HCT116 (cell line): ENCODE measurements around the gene SLC15A3. TPM values are rescaled to one million over a fixed set of nuclear protein-coding genes. Genes with fewer than 3 reads are reported as not detected.

Experiments
- ATAC-seq: fragments of 200-7000 bp; cut with Tn5 transposase; 2 replicates; pipeline ENCODE4 v1.9.1; 2020; ENCODE audit warnings: mild to moderate bottlenecking, moderate library complexity
- BruUV-seq: library from RNA; stranded (reverse); fragments of 400-500 nt; replicated peaks from 2 replicates; lab custom pipeline; 2021; lab: Mats Ljungman, UMichigan
- CTCF ChIA-PET: fragments of 300-600 bp; sonication (Branson Sonifier 250); formaldehyde crosslinking; loops from one replicate; lab custom pipeline; 2021; ENCODE audit warnings: antibody characterized with exemption; lab: Charles Lee
- POLR2A ChIA-PET: fragments of 300-600, 350-600 bp; sonication (Branson Sonifier 250); formaldehyde crosslinking; loops from one replicate; lab custom pipeline; 2021; ENCODE audit warnings: antibody characterized with exemption; lab: Charles Lee
- RAD21 ChIA-PET, 2 experiments: fragments of 300-600 bp; sonication (Branson Sonifier 250); formaldehyde crosslinking; loops; one replicate each; lab custom pipeline; 2023; ENCODE audit warnings: low total read pairs in 2 of 2; ENCODE audit not compliant: uncharacterized antibody in 2 of 2, unreplicated experiment in 2 of 2, low non-redundant PET in 1 of 2; lab: Charles Lee
- DNase-seq: peaks from one replicate; pipeline ENCODE4 v3.0.0-alpha.2; 2010; ENCODE audit warnings: low read depth, low spot score
- H2AFZ ChIP-seq: fragments of 200-600 bp; shearing (Covaris generic), sonication (generic); 2 replicates; pipeline ENCODE4 v1.6.1; 2017; ENCODE audit warnings: low read depth, mixed run types, mixed read lengths, antibody characterized with exemption, low read length; ENCODE audit not compliant: poor library complexity, severe bottlenecking
- H3K27ac ChIP-seq: 2 replicates; pipeline ENCODE4 v1.5.1; 2012; ENCODE audit warnings: low read depth, low read length
- H3K27me3 ChIP-seq: fragments of 200-600 bp; sonication (generic); 2 replicates; pipeline ENCODE4 v1.6.1; 2016; ENCODE audit warnings: mixed run types, low read length, mixed read lengths; ENCODE audit not compliant: insufficient read depth
- H3K36me3 ChIP-seq, 2 experiments: fragments of 200-500 bp in 1 of 2; fragments of 200-600 bp in 1 of 2; sonication (Bioruptor generic) in 1 of 2; sonication (generic) in 1 of 2; 2 replicates each; pipeline versions ENCODE4 v1.5.1 to v1.6.1; 2014 to 2016; ENCODE audit warnings: low read length in 2 of 2, inconsistent platforms in 1 of 2, mixed read lengths in 1 of 2, mixed run types in 1 of 2; ENCODE audit not compliant: insufficient read depth in 2 of 2, control insufficient read depth in 1 of 2
- H3K4me1 ChIP-seq, 2 experiments: fragments of 200-600 bp in 1 of 2; sonication (generic) in 1 of 2; 2 replicates each; pipeline versions ENCODE4 v1.5.1 to v1.6.1; 2012 to 2017; ENCODE audit warnings: low read length in 2 of 2, inconsistent platforms in 1 of 2, mild to moderate bottlenecking in 1 of 2, mixed read lengths in 1 of 2, mixed run types in 1 of 2, moderate library complexity in 1 of 2; ENCODE audit not compliant: insufficient read depth in 2 of 2, control insufficient read depth in 1 of 2
- H3K4me2 ChIP-seq: fragments of 200-600 bp; sonication (generic); 2 replicates; pipeline ENCODE4 v1.6.1; 2017; ENCODE audit warnings: mixed run types, low read length, mixed read lengths
- H3K4me3 ChIP-seq, 2 experiments: fragments of 200-600 bp in 1 of 2; sonication (generic) in 1 of 2; replicated peaks in 1 of 2; 2 replicates each; pipeline ENCODE4 v1.5.1; 2011 to 2016; ENCODE audit warnings: low read length in 2 of 2, control low read depth in 1 of 2, low read depth in 1 of 2, mild to moderate bottlenecking in 1 of 2, mixed read lengths in 1 of 2, mixed run types in 1 of 2
- H3K79me2 ChIP-seq: fragments of 200-600 bp; sonication (generic); 2 replicates; pipeline ENCODE4 v1.6.1; 2017; ENCODE audit warnings: mild to moderate bottlenecking, mixed run types, low read length, moderate library complexity, mixed read lengths; ENCODE audit not compliant: insufficient read depth
- H3K9ac ChIP-seq: fragments of 200-600 bp; sonication (generic); 2 replicates; pipeline ENCODE4 v1.6.1; 2016; ENCODE audit warnings: low read length, mixed read lengths
- H3K9me2 ChIP-seq: fragments of 200-600 bp; sonication (generic), shearing (Covaris generic); 2 replicates; pipeline ENCODE4 v1.6.1; 2017; ENCODE audit warnings: mixed run types, mild to moderate bottlenecking, moderate library complexity; ENCODE audit not compliant: insufficient read depth
- H3K9me3 ChIP-seq, 2 experiments: fragments of 200-500 bp in 1 of 2; fragments of 200-600 bp in 1 of 2; sonication (Bioruptor generic) in 1 of 2; sonication (generic) in 1 of 2; 2 replicates each; pipeline ENCODE4 v1.6.1; 2014 to 2017; ENCODE audit warnings: low read length in 2 of 2, mixed read lengths in 2 of 2, inconsistent platforms in 1 of 2, low read depth in 1 of 2, mild to moderate bottlenecking in 1 of 2, mixed run types in 1 of 2, moderate library complexity in 1 of 2; ENCODE audit not compliant: control insufficient read depth in 1 of 2, insufficient read depth in 1 of 2
- H4K20me1 ChIP-seq: fragments of 200-600 bp; sonication (generic), shearing (Covaris generic); 2 replicates; pipeline ENCODE4 v1.6.1; 2017; ENCODE audit warnings: mixed run types, mild to moderate bottlenecking, moderate library complexity; ENCODE audit not compliant: insufficient read depth
- CBX3 ChIP-seq: IDR thresholded peaks from 2 replicates; pipeline ENCODE4 v1.6.1; 2012; ENCODE audit warnings: low read depth
- CEBPB ChIP-seq: IDR thresholded peaks from 2 replicates; pipeline ENCODE4 v1.6.1; 2012; ENCODE audit warnings: low read depth
- CTCF ChIP-seq, 3 experiments: fragments of 200-600 bp in 1 of 3; sonication (generic) in 1 of 3; IDR thresholded peaks in 2 of 3; conservative IDR thresholded peaks in 1 of 3; 2 replicates each; pipeline ENCODE4 v1.5.1; 2012 to 2017; ENCODE audit warnings: low read depth in 2 of 3, low read length in 2 of 3, antibody characterized with exemption in 1 of 3, borderline replicate concordance in 1 of 3, control low read depth in 1 of 3, mild to moderate bottlenecking in 1 of 3, mixed read lengths in 1 of 3, mixed run types in 1 of 3, moderate library complexity in 1 of 3; ENCODE audit not compliant: insufficient read depth in 1 of 3
- EGR1 ChIP-seq: IDR thresholded peaks from 2 replicates; pipeline ENCODE4 v1.6.1; 2012; ENCODE audit warnings: low read depth
- ELF1 ChIP-seq: IDR thresholded peaks from 2 replicates; pipeline ENCODE4 v1.6.1; 2012; ENCODE audit warnings: low read depth, borderline replicate concordance
- EZH2 ChIP-seq: fragments of 200-600 bp; sonication (generic); IDR thresholded peaks from 2 replicates; pipeline ENCODE4 v1.6.1; 2017; ENCODE audit warnings: antibody characterized with exemption, mixed run types
- EZH2phosphoT487 ChIP-seq: fragments of 200-600 bp; IDR thresholded peaks from 2 replicates; pipeline ENCODE4 v1.6.1; 2018; ENCODE audit warnings: antibody characterized with exemption, borderline replicate concordance
- FOSL1 ChIP-seq: IDR thresholded peaks from 2 replicates; pipeline ENCODE4 v1.6.1; 2012; ENCODE audit warnings: low read depth
- JUND ChIP-seq: IDR thresholded peaks from 2 replicates; pipeline ENCODE4 v1.6.1; 2012
- MAX ChIP-seq: IDR thresholded peaks from 2 replicates; pipeline ENCODE4 v1.6.1; 2012
- POLR2A ChIP-seq: IDR thresholded peaks from 2 replicates; pipeline ENCODE4 v1.7.0; 2011; ENCODE audit warnings: borderline replicate concordance; ENCODE audit not compliant: insufficient read depth, insufficient read length; ENCODE audit errors: extremely low read depth
- POLR2AphosphoS5 ChIP-seq: IDR thresholded peaks from 2 replicates; pipeline ENCODE4 v1.6.1; 2011; ENCODE audit warnings: mild to moderate bottlenecking, low read depth, low read length, moderate library complexity
- SP1 ChIP-seq: IDR thresholded peaks from 2 replicates; pipeline ENCODE4 v1.6.1; 2012; ENCODE audit warnings: low read depth
- SRF ChIP-seq: IDR thresholded peaks from 2 replicates; pipeline ENCODE4 v1.6.1; 2012; ENCODE audit warnings: low read depth
- TCF7L2 ChIP-seq: IDR thresholded peaks from 2 replicates; pipeline ENCODE4 v1.7.0; 2011; ENCODE audit warnings: borderline replicate concordance, inconsistent platforms; ENCODE audit not compliant: insufficient read depth, insufficient read length; ENCODE audit errors: extremely low read depth
- ZFX ChIP-seq: fragments of 450-650 bp; IDR thresholded peaks from 2 replicates; pipeline ENCODE4 v1.6.1; 2017
- intact Hi-C: fragments of 100-400 bp; cut with micrococcal nuclease; formaldehyde crosslinking; loops from 2 replicates; pipeline ENCODE4 v1.10.0; 2022
- total RNA-seq: library from RNA; stranded (reverse); gene quantifications from one replicate; pipeline ENCODE4 v1.2.1, GENCODE V29; 2021; ENCODE audit not compliant: unreplicated experiment
- TF ChIP-seq, protein P1 (sequence below): IDR thresholded peaks from 2 replicates; pipeline ENCODE4 v1.6.1; 2012; ENCODE audit warnings: low read depth

The SLC15A3 gene
- total RNA-seq, 1 experiment from 2014 or later, result not detected

DNA sequence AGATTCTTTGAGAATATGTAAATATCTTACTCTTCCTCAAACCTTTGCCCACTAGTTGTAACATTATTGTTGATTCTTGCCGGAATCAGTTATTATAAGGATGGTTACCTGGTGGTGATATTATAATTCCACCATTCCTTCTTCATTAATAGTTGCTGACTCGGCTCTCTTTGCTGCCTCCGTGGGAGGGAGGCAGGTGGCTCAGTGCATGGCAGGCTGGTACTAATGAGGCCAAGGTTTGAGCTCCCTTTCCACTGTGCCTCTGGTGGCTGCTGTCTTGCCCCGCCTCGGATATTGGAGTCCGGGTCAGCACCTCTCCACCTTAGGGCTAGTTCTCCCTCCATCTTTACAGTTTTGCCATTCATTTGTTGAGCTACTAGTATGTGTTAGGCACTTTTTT is 32.2 kb upstream of the SLC15A3 start:
- intact Hi-C loops, result no loop called here
- RAD21 ChIA-PET, result no interaction called here
- no peak for TF ChIP-seq SRF
- no peak for TF ChIP-seq ZFX
- TF ChIP-seq JUND, result no peak
- no peak for TF ChIP-seq CBX3
- no peak for TF ChIP-seq EGR1
- no peak for TF ChIP-seq SP1
- TF ChIP-seq ELF1, result no peak
- TF ChIP-seq FOSL1, result no peak
- no peak for TF ChIP-seq CEBPB
- no peak for TF ChIP-seq TCF7L2
- no peak for TF ChIP-seq EZH2
- no peak for TF ChIP-seq POLR2AphosphoS5
- Histone ChIP-seq H3K27me3 (no peaks in the 10 kb centered on the region), H3K36me3 (no peaks in the 10 kb centered on the region), H4K20me1 (no peaks in the 10 kb centered on the region), H3K4me2 (no peak overlapping the region), H3K4me3 (no peak overlapping the region), H3K4me1 (peaks cover 3 to 9% of the 10 kb centered on the region in 2 experiments; a peak in 3 of 4 replicates), H3K9me2 (no peaks in the 10 kb centered on the region), H3K9ac (no peak overlapping the region), H3K79me2 (no peaks in the 10 kb centered on the region), H2AFZ (no peak overlapping the region), H3K27ac (no peak overlapping the region), H3K9me3 (no peaks in the 10 kb centered on the region)
- BruUV-seq, result no TSS peak
- POLR2A ChIA-PET, result no interaction called here
- DNase-seq, result no peak
- ATAC-seq, result no peak
- CTCF ChIA-PET, result interaction anchor here (1.5 kb wide), 1 partner anchor 14 kb away, joined by 3 read pairs; no protein-coding TSS in a partner anchor

DNA sequence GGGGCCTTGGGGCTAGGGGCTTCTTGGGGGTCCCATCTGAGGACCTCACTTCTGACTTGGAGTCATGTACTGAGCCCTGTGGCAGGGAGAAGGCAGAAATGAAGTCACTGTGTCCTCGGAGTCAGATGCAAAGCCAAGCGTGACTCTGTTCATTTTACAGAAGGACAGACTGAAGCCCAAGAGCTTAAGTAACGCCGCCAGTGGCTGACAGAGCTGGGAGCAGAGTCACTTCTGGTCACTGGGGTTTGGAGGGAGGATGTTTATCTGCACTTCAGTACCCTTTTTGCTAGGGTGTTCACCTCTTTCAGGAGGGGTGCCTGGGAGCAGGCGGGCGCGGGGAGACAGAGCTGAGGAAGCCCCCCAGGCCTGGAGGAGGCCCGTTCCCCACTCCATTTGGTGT is 30.2 kb upstream of the SLC15A3 start:
- Histone ChIP-seq H2AFZ (no peak overlapping the region), H3K79me2 (no peaks in the 10 kb centered on the region), H3K36me3 (no peaks in the 10 kb centered on the region), H3K9ac (no peak overlapping the region), H3K4me3 (no peak overlapping the region), H3K27me3 (no peaks in the 10 kb centered on the region; the same call in 1 of the 2 replicates), H3K9me3 (no peaks in the 10 kb centered on the region), H3K4me1 (peaks cover 3 to 9% of the 10 kb centered on the region in 2 experiments; a peak in 3 of 4 replicates), H3K4me2 (no peak overlapping the region), H3K27ac (no peak overlapping the region), H4K20me1 (no peaks in the 10 kb centered on the region), H3K9me2 (no peaks in the 10 kb centered on the region)
- intact Hi-C loops, result no loop called here
- no peak for DNase-seq
- ATAC-seq, result no peak
- BruUV-seq, result no TSS peak
- ChIA-PET RAD21 (no interaction called here), CTCF (interaction anchor here (1.1 kb wide), 1 partner anchor 12 kb away, joined by 3 read pairs; no protein-coding TSS in a partner anchor), POLR2A (no interaction called here)
- no peak for TF ChIP-seq TCF7L2
- no peak for TF ChIP-seq CTCF (IDR thresholded peaks at IDR 0.05 in 2 of 3, conservative IDR thresholded peaks at IDR 0.05 in 1 of 3; ENCODE audit: borderline replicate concordance in 1 of 3, insufficient read depth in 1 of 3, low read depth in 2 of 3, low read length in 2 of 3)
- TF ChIP-seq, protein P1, sequence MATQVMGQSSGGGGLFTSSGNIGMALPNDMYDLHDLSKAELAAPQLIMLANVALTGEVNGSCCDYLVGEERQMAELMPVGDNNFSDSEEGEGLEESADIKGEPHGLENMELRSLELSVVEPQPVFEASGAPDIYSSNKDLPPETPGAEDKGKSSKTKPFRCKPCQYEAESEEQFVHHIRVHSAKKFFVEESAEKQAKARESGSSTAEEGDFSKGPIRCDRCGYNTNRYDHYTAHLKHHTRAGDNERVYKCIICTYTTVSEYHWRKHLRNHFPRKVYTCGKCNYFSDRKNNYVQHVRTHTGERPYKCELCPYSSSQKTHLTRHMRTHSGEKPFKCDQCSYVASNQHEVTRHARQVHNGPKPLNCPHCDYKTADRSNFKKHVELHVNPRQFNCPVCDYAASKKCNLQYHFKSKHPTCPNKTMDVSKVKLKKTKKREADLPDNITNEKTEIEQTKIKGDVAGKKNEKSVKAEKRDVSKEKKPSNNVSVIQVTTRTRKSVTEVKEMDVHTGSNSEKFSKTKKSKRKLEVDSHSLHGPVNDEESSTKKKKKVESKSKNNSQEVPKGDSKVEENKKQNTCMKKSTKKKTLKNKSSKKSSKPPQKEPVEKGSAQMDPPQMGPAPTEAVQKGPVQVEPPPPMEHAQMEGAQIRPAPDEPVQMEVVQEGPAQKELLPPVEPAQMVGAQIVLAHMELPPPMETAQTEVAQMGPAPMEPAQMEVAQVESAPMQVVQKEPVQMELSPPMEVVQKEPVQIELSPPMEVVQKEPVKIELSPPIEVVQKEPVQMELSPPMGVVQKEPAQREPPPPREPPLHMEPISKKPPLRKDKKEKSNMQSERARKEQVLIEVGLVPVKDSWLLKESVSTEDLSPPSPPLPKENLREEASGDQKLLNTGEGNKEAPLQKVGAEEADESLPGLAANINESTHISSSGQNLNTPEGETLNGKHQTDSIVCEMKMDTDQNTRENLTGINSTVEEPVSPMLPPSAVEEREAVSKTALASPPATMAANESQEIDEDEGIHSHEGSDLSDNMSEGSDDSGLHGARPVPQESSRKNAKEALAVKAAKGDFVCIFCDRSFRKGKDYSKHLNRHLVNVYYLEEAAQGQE, result no peak
- no peak for TF ChIP-seq POLR2AphosphoS5
- no peak for TF ChIP-seq MAX
- TF ChIP-seq FOSL1, result no peak
- TF ChIP-seq POLR2A, result no peak
- TF ChIP-seq EZH2phosphoT487, result no peak
